DOHH2 (cell line): Measurements from ENCODE around the gene TEX19.
"Not testable (repeated sequence)": the region's sequence is repeated elsewhere in the genome, so short reads cannot be mapped to it uniquely, and the experiment has no call there.

ENCODE experiments used
- H3F3A ChIP-seq: fragments of 200-600 bp; sonication (generic), shearing (Covaris generic); 2 replicates; pipeline ENCODE4 v1.6.0; 2016; ENCODE audit warnings: antibody characterized with exemption, mild to moderate bottlenecking; ENCODE audit not compliant: control insufficient read depth, insufficient read depth
- H3K27ac ChIP-seq: fragments of 200-600 bp; sonication (generic); 2 replicates; pipeline ENCODE4 v1.5.1; 2014; ENCODE audit warnings: low read depth, mild to moderate bottlenecking, low read length, moderate library complexity
- H3K27me3 ChIP-seq: fragments of 200-600 bp; sonication (generic); 2 replicates; pipeline ENCODE4 v1.6.1; 2014; ENCODE audit warnings: mild to moderate bottlenecking, low read length, mixed read lengths; ENCODE audit not compliant: control insufficient read depth
- H3K36me3 ChIP-seq: fragments of 200-600 bp; sonication (generic); 2 replicates; pipeline ENCODE4 v1.6.1; 2014; ENCODE audit warnings: mild to moderate bottlenecking, low read length, moderate library complexity, mixed read lengths; ENCODE audit not compliant: control insufficient read depth
- H3K4me1 ChIP-seq: fragments of 200-600 bp; sonication (generic); 2 replicates; pipeline ENCODE4 v1.6.1; 2014; ENCODE audit warnings: mild to moderate bottlenecking, low read length, mixed read lengths; ENCODE audit not compliant: control insufficient read depth
- H3K4me2 ChIP-seq: fragments of 200-600 bp; sonication (generic); 2 replicates; pipeline ENCODE4 v1.6.0; 2014; ENCODE audit warnings: mild to moderate bottlenecking, low read length, moderate library complexity
- H3K4me3 ChIP-seq: fragments of 200-600 bp; sonication (generic); 2 replicates; pipeline ENCODE4 v1.5.1; 2014; ENCODE audit warnings: mild to moderate bottlenecking, low read length, mixed read lengths
- H3K79me2 ChIP-seq: fragments of 200-600 bp; sonication (generic); 2 replicates; pipeline ENCODE4 v1.6.1; 2014; ENCODE audit warnings: mild to moderate bottlenecking, low read length, mixed read lengths; ENCODE audit not compliant: control insufficient read depth
- H3K9me2 ChIP-seq: fragments of 200-600 bp; sonication (generic); replicated peaks from 2 replicates; pipeline ENCODE4 v1.6.1; 2014; ENCODE audit warnings: mild to moderate bottlenecking, low read length, mixed read lengths; ENCODE audit not compliant: control insufficient read depth
- H3K9me3 ChIP-seq: fragments of 200-600 bp; sonication (generic); 2 replicates; pipeline ENCODE4 v1.6.1; 2014; ENCODE audit warnings: antibody characterized with exemption, low read length, mixed read lengths; ENCODE audit not compliant: control insufficient read depth, insufficient read depth
- H4K20me1 ChIP-seq: fragments of 200-600 bp; sonication (generic); 2 replicates; pipeline ENCODE4 v1.6.0; 2014; ENCODE audit warnings: low read depth, mild to moderate bottlenecking, antibody characterized with exemption, low read length, moderate library complexity; ENCODE audit not compliant: control insufficient read depth, insufficient read depth
- CTCF ChIP-seq: fragments of 200-600 bp; sonication (generic); IDR thresholded peaks from one replicate; pipeline ENCODE4 v1.5.1; 2014; ENCODE audit warnings: antibody characterized with exemption, mild to moderate bottlenecking, low read depth, low read length; ENCODE audit not compliant: poor library complexity, severe bottlenecking
- EZH2phosphoT487 ChIP-seq: fragments of 200-600 bp; sonication (generic); IDR thresholded peaks from 2 replicates; pipeline ENCODE4 v1.6.1; 2017; ENCODE audit warnings: borderline replicate concordance, mild to moderate bottlenecking, antibody characterized with exemption, low read length, moderate library complexity, mixed read lengths

The TEX19 gene

GRCh38 chr17:82345151-82345976, 13.7 kb upstream of the TEX19 start:
- H3K4me3 ChIP-seq = no peak overlapping the region
- H3K4me2 ChIP-seq = no peak overlapping the region
- TF ChIP-seq EZH2phosphoT487 (no peak), CTCF (no peak)
- H3F3A ChIP-seq = no peaks in the 10 kb centered on the region
- H3K9me2 ChIP-seq = no peaks in the 10 kb centered on the region
- no peak overlapping the region for H3K27ac ChIP-seq
- no peaks in the 10 kb centered on the region for H4K20me1 ChIP-seq
- no peaks in the 10 kb centered on the region for H3K27me3 ChIP-seq
- H3K36me3 ChIP-seq = no peaks in the 10 kb centered on the region
- H3K4me1 ChIP-seq = peaks cover 19% of the 10 kb centered on the region
- no peaks in the 10 kb centered on the region for H3K9me3 ChIP-seq
- H3K79me2 ChIP-seq = no peaks in the 10 kb centered on the region

- Histone ChIP-seq H3K36me3 (no peaks in the 10 kb centered on the region), H3K27me3 (no peaks in the 10 kb centered on the region), H3K4me3 (no peak overlapping the region), H3F3A (peaks cover 7% of the 10 kb centered on the region), H3K9me3 (no peaks in the 10 kb centered on the region), H3K27ac (no peak overlapping the region), H3K79me2 (no peaks in the 10 kb centered on the region), H3K4me2 (no peak overlapping the region), H3K9me2 (no peaks in the 10 kb centered on the region), H3K4me1 (peaks cover 32% of the 10 kb centered on the region), H4K20me1 (no peaks in the 10 kb centered on the region)
- TF ChIP-seq CTCF = no peak
- TF ChIP-seq EZH2phosphoT487 = no peak
Observed at GRCh38 chr17:82346342-82347300, 12.4 kb upstream of the TEX19 start.

GRCh38 chr17:82347994-82348393, 11.1 kb upstream of the TEX19 start:
- H3K4me1 ChIP-seq = peaks cover 40% of the 10 kb centered on the region
- H3F3A ChIP-seq, H3K27me3 ChIP-seq, H3K79me2 ChIP-seq, H3K9me2 ChIP-seq, H3K36me3 ChIP-seq, H4K20me1 ChIP-seq, H3K4me3 ChIP-seq, H3K4me2 ChIP-seq, H3K9me3 ChIP-seq, H3K27ac ChIP-seq: not testable (repeated sequence)

GRCh38 chr17:82348434-82348833, 10.6 kb upstream of the TEX19 start:
- H3K9me2 ChIP-seq = no peaks in the 10 kb centered on the region
- no peak overlapping the region for H3K27ac ChIP-seq
- H3K79me2 ChIP-seq = no peaks in the 10 kb centered on the region
- no peak overlapping the region for H3K4me2 ChIP-seq
- peaks cover 40% of the 10 kb centered on the region for H3K4me1 ChIP-seq
- H3F3A ChIP-seq = peaks cover 7% of the 10 kb centered on the region
- no peaks in the 10 kb centered on the region for H3K36me3 ChIP-seq
- H3K27me3 ChIP-seq = no peaks in the 10 kb centered on the region
- H3K4me3 ChIP-seq = no peak overlapping the region
- no peaks in the 10 kb centered on the region for H3K9me3 ChIP-seq
- H4K20me1 ChIP-seq = no peaks in the 10 kb centered on the region
- TF ChIP-seq EZH2phosphoT487 (no peak), CTCF (no peak)
